Fibroblast of lung (primary cell): ENCODE data around the gene AKAP8.

Source experiments
- CTCF ChIP-seq, 2 donors: IDR thresholded peaks in 1 of 2; conservative IDR thresholded peaks in 1 of 2; 1 replicate in 1 of 2; 2 replicates in 1 of 2; pipeline ENCODE4 v1.5.1; 2011 to 2012; ENCODE audit warnings: low read length in 2 of 2, control low read depth in 1 of 2, inconsistent platforms in 1 of 2, low read depth in 1 of 2, mild to moderate bottlenecking in 1 of 2
- EZH2 ChIP-seq: IDR thresholded peaks from 2 replicates; pipeline ENCODE4 v1.5.1; 2012; ENCODE audit warnings: low read length, control low read depth, mild to moderate bottlenecking; ENCODE audit errors: missing control alignments

GRCh38 chr19:15396436-15396835 is 16.8 kb upstream of the AKAP8 start:
- no peak for TF ChIP-seq CTCF (conservative IDR thresholded peaks at IDR 0.05 in 1 of 2, IDR thresholded peaks at IDR 0.05 in 1 of 2; ENCODE audit: low read depth in 1 of 2, low read length in 2 of 2)
- TF ChIP-seq EZH2, result no peak
